IPS-18c (cell line): ENCODE measurements around the gene PLP1.
"Not testable (repeated sequence)": the region's sequence is repeated elsewhere in the genome, so short reads cannot be mapped to it uniquely, and the experiment has no call there.

Source experiments
- H3K4me3 ChIP-seq: 2 replicates; pipeline ENCODE4 v1.7.0; 2013; ENCODE audit warnings: low read depth, mild to moderate bottlenecking, low read length, moderate library complexity; ENCODE audit not compliant: insufficient read depth
- H3K9me3 ChIP-seq: one replicate; pipeline ENCODE4 v1.6.1; 2013; ENCODE audit warnings: mild to moderate bottlenecking, low read length, moderate library complexity; ENCODE audit not compliant: control insufficient read depth, insufficient read depth

Gene PLP1

DNA sequence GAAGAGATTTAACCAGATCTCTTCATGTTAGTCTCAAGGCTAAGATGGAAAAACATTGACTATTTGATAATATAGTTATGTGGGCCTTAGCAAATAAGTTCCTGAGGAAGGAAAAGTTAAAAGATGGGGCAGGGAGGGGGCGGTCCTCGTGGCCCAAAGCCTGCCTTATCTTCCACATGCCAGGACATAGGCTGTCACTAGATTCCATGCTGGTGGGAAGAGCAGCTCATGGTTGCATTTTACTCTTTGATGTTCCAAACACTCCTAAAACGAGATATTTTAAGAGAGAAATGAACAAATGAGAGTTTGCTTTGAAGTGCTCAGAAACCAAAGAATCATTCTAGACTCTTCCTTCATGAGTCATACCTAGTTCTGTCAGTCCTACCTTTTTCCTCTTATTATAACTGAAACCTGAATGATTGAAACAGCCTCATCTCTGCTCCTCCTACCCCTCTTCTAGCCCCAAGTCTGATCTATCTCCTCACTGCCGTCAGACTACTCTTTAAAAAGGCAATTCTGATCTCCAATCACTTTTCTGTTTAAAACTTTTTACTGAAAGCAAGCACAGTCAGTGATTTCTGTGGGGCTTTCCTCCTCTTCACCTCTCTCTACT, 30.3 kb downstream of the PLP1 start:
- no peaks in the 10 kb centered on the region for H3K9me3 ChIP-seq
- H3K4me3 ChIP-seq = no peak overlapping the region

DNA sequence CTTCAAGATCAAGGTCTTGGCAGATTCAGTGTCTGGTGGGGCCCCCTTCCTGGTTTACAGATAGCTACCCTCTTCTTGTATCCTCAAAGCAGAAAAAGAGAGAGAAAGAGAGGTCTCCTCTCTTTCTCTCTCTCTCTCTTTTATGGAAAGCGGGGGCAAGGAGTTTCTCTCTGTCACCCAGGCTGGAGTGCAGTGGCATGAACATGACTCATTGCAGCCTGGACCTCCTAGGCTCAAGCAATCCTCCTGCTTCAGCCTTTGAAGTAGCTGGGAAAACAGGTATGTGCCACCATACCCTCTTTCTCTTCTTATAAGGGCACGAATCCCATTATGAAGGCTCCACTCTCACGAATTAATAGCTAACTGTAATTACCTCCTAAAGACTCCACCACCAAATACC, 35.2 kb downstream of the PLP1 start:
- no peaks in the 10 kb centered on the region for H3K9me3 ChIP-seq
- H3K4me3 ChIP-seq = no peak overlapping the region

DNA sequence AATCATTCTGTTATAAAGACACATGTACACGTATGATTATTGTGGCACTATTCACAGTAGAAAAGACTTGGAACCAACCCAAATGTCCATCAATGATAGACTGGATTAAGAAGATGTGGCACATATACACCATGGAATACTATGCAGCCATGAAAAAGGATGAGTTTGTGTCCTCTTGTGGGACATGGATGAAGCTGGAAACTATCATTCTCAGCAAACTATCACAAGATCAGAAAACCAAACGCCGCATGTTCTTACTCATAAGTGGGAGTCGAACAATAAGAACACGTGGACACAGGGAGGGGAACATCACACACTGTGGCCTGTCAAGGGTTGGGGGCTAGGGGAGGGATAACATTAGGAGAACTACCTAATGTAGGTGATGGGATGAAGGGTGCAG, 40.5 kb downstream of the PLP1 start:
- H3K9me3 ChIP-seq = not testable (repeated sequence)

DNA sequence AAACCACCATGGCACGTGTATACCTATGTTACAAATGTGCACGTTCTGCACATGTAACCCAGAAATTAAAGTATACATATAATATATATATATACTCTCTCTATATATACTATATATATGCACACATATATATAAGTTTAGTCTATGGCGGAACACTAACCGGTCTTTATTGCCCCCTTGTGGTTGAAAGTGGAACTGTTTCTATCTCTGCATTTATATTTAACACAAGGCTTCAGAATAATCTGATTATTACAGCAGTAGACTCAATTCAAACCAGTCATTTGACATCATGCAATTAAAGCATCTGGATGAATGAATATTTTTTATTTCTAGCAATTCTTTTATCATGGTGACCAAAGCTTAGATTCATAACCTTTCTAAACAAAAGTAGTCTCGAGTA, 40.9 kb downstream of the PLP1 start:
- no peaks in the 10 kb centered on the region for H3K9me3 ChIP-seq
- no peak overlapping the region for H3K4me3 ChIP-seq

More for the DNA sequence above, 40.5 kb downstream of the PLP1 start:
- H3K4me3 ChIP-seq = not testable (repeated sequence)

DNA sequence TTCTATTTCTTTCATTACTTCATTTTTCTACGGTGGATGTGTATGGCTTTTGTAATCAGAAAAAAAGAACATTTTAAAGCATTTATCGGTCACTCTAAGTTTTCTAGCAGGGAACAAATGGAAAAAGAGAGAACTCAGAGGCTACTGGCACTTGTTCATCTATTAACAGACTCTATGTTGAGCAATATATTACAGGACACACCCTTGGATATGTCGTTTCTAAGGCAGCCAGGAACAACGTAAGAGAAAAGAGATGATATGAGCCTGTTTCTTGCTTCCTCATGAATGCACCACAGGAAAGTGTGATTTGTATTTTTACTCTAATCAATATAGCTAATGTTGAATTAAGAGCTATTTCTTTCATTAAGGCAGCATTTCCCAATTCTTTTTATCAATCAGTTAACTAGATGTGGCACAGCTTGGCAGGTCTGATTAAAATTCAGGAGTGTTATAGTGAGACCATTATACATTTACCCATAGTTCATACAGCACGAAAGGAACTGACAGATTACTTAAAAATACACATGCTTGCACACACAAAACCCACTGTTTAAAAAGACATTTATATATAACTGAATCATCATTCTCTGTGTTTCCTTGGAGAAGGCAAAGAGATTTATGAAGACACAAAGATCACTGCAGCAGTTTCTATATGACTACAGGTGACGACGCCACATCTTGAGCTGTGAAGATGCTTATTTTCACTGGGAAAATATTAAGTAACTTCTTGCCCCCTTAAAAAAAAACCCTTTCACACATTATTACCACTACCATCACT, 42.4 kb downstream of the PLP1 start:
- Histone ChIP-seq H3K9me3 (no peaks in the 10 kb centered on the region), H3K4me3 (no peak overlapping the region)

DNA sequence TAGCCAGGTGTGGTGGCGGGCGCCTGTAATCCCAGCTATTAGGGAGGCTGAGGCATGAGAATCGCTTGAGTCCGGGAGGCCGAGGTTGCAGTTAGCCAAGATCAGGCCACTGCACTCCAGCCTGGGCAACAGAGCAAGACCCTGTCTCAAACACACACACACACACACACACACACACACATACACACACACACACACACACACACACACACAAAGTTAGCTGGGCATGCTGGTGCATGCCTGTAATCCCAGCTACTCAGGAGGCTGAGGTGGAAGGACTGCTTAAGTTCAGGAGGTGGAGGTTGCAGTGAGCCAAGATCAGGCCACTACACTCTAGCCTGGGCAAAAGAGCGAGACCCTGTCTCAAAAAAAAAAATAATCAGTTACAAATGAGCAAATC, 44.2 kb downstream of the PLP1 start:
- not testable (repeated sequence) for H3K9me3 ChIP-seq, H3K4me3 ChIP-seq

DNA sequence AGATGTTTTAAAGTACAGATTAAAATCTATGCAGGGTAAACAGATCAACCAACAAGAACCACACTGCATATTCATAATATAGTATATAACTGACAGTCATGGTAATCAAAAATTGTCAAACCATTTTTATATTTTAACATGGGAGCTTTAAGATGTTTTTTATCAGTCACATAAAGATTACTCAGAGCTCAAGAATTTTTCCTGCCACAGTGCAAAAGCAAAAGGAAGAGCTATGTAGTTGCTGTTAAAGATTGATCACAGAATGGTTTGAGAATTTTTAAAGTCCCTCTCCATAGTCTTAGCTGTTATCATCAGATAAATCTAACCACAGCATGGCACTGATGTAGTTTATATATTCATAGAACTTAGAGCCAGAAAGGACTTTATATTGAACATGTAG, 47.0 kb downstream of the PLP1 start:
- no peaks in the 10 kb centered on the region for H3K9me3 ChIP-seq
- H3K4me3 ChIP-seq = no peak overlapping the region

DNA sequence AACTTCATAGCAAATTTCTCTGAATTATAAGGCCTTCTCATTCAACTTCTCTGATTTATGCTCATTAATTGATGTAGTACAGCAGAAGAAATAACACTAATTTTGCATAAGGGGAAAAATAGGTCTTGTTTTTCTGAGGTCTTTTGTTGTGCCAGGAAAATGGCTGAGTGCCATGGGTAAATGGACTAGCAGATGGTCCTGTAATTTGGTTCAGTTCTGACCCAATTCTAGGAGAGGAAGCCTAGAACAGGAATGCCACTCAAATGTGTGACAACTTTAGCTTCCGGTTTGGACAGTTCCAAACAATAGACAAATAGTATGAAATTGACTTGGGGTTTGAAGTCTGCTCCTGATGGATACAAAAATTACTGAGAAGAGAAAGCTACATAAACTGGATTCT, 49.2 kb downstream of the PLP1 start:
- no peaks in the 10 kb centered on the region for H3K9me3 ChIP-seq

DNA sequence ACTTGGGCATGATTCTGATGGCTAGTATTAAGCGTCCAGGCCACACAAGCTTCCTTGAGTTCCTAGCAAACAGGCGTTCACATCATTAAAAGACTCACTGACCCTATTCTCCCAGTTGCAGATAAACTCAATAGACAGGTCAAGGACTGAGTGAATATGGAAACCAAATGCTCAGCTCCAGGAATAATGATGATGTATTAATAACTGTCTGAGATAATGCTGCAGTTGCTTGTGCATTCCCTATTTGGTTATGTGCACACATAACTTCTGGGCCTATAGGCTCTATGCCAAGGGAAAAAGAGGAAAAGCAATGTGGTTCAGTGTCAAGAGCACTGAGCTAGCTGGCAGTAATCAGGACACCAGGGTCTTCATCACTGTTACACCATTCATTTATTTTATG, 51.9 kb downstream of the PLP1 start:
- no peaks in the 10 kb centered on the region for H3K9me3 ChIP-seq
- no peak overlapping the region for H3K4me3 ChIP-seq

More for the DNA sequence above, 49.2 kb downstream of the PLP1 start:
- no peak overlapping the region for H3K4me3 ChIP-seq

DNA sequence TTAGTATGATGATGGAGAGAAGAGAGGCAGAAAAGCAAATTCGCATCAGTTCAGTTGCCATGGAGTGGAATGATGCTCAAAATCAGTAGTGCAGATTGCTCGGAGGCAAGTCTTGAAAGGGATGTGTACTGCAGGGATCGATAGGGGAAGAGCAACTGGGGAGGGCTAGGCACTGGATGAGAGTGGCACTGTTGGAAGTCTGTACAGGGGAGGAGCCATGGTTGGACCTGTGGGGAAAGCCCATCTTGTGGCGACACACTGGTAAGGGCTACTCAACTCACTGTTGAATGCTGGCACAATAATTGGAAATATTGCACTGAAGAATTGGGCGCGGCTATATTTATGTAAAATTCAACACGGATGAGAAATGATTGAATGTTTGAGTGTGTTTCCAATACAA, 54.2 kb downstream of the PLP1 start:
- 0 out of 2 replicates have a peak overlapping the region, but pooled peaks have one; percentile 65 for H3K4me3 ChIP-seq
- no peaks in the 10 kb centered on the region for H3K9me3 ChIP-seq

DNA sequence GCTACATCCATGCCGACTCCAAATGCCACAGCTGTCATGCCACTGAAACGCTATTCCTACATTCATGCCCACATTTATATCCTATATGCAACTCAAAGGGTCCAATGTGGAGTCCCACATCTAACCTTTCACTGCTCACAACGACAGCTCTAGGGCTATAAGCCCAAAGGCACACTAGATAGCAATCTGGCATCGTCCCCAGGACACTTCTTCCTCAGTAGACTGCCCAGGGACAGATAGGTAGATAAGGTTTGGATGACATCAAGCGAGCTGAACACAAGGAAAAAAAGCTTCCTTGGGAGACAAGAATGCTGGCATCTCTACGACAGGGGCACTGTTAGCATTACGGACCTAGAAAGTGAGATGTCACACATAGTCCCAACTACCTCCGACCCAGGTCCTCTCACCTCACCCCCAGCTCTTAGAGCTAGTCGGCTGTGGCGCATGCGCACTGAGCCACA, 54.7 kb downstream of the PLP1 start:
- H3K4me3 ChIP-seq = peak overlapping the region; percentile 65
- H3K9me3 ChIP-seq = no peaks in the 10 kb centered on the region

DNA sequence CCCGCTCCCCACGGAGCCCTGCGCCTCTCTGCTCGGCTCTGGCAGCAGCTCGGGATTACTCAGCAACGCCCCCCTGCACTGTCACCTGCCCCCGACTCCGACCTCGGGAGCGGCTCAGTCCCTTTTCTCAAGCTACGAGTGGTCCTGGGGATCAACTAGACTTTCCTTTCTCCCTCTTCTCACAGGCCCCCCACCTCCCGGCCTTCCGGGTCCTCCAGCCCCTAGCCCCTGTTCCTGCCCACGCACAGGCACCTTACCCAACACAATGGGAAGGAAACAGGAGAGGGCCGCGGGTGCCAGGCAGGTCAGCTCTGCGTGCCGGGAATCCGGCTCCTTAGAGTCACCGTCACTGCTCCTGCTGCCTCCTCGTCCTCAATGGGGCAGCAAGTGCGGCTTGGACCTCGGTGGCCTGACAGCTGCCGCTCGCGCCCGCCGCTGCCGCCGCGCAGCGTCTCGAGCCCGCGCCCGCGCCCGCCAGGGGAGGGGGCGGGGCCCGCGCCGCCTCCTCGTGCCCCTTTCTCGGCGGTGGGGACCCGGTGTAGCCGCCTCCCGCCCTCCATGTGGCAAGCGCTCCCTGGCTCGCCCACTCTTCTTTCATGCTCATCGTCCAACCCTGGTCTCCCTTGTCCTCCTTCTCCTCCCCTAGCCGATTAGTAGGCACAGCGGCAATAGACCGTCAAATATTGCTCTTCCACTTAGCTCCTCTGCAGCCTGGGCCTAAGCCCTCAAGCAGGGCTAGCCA, 55.3 kb downstream of the PLP1 start, which contains the start of gene RAB9B:
Gene RAB9B, minus strand, starts transcription at position 455 of the 742 bp plus-strand sequence. CDS start 6,473 bp downstream, outside the sequence.
- no peaks in the 10 kb centered on the region for H3K9me3 ChIP-seq
- peak within 1 kb of the TSS; percentile 65 for H3K4me3 ChIP-seq

DNA sequence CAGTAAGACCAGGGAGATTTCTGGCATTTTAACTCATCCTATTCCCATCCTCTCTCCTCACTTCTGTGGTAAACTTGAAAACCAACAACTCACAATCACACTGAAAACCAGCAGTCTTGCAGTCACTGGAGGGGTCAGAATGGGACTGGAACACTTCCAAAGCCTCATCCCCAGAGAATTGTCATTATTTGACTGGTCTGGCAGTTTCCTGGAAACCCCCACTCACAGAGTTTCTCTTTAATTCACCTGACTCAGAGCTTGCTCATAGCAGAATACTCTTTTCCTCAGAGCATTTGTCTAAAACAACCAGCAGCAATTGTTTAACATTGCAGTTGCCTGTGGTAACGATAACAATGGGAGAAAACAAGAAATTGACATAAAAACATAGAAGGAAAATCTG, 62.8 kb downstream of the PLP1 start:
- Histone ChIP-seq H3K4me3 (no peak overlapping the region), H3K9me3 (no peaks in the 10 kb centered on the region)
